Lower leg skin (tissue), 4 donors: ENCODE results near the gene CCHCR1. TPM values are rescaled to one million over a fixed set of nuclear protein-coding genes. Genes with fewer than 3 reads are reported as not detected.
A peak's percentile ranks its signal among the peaks of the same experiment; 100 is the strongest.

Experiments used
- DNase-seq, 2 donors: peaks; one replicate each; pipeline ENCODE4 v3.0.0-alpha.2; 2019; ENCODE audit warnings: low spot score in 2 of 2
- H3K4me3 ChIP-seq: fragments of 200-600 bp; sonication (generic); 2 replicates; pipeline ENCODE4 v1.5.1; 2017; ENCODE audit warnings: mild to moderate bottlenecking, low read depth; ENCODE audit not compliant: poor library complexity, severe bottlenecking
- POLR2A ChIP-seq, 2 donors: fragments of 450-650 bp; IDR thresholded peaks; one replicate each; pipeline ENCODE4 v1.6.1; 2016 to 2017; ENCODE audit warnings: antibody characterized with exemption in 2 of 2, mild to moderate bottlenecking in 1 of 2, moderate library complexity in 1 of 2
- WGBS, 2 donors: methylation state at CpG; one replicate each; pipeline ENCODE4 v1.1.5; 2018; 5-methylcytosine and 5-hydroxymethylcytosine counted together
- intact Hi-C: fragments of 100-400 bp; cut with DNase I; formaldehyde crosslinking; loops from one replicate; pipeline ENCODE4 v1.15.0; 2023; ENCODE audit warnings: low total_unique reads
- total RNA-seq, 4 donors: library from RNA; depleted of rRNA; stranded (reverse); fragments of >200 nt; gene quantifications; one replicate each; pipeline ENCODE4 v1.1.0, GENCODE V29; 2016
- TF ChIP-seq, protein P1 (sequence below), 3 donors: fragments of 450-650 bp; IDR thresholded peaks; one replicate each; pipeline ENCODE4 v1.5.1; 2016; ENCODE audit warnings: antibody characterized with exemption in 3 of 3, mild to moderate bottlenecking in 3 of 3, moderate library complexity in 2 of 3

CCHCR1 gene
- total RNA-seq, 4 donors from 2014 or later = 13.1 to 34.1 (median 21.7) TPM

DNA sequence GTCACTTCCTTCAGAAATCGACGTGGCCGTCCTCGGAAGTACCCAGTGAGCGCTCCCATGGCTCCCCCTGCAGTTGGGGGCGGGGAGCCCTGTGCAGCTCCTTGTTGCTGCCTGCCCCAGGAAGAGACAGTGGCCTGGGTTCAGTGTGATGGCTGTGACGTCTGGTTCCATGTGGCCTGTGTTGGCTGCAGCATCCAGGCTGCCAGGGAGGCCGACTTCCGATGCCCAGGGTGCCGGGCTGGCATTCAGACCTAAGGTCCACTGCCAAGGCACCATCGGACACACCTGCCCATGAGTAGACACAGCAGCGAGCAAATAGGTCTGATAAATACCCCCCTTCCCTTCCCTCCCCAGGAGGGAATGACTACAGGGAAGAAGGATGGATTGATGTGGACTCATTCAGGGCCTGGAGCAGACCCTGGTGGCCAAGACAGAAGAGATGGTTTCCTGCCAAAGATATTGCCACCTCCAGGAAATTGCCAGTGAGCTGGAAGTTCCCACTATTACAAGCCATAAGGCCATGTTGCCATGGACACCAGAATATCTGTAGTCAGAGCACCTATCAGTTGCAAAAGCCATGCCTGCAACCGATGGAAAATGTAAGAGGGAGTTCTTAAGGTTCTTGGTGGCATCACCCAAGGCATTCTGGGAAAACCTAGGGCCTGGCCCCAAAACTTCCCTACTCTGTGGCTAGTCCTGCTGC, 5.0 kb upstream of the CCHCR1 start:
- no peak for TF ChIP-seq POLR2A (IDR thresholded peaks at IDR 0.05)
- TF ChIP-seq, protein P1, sequence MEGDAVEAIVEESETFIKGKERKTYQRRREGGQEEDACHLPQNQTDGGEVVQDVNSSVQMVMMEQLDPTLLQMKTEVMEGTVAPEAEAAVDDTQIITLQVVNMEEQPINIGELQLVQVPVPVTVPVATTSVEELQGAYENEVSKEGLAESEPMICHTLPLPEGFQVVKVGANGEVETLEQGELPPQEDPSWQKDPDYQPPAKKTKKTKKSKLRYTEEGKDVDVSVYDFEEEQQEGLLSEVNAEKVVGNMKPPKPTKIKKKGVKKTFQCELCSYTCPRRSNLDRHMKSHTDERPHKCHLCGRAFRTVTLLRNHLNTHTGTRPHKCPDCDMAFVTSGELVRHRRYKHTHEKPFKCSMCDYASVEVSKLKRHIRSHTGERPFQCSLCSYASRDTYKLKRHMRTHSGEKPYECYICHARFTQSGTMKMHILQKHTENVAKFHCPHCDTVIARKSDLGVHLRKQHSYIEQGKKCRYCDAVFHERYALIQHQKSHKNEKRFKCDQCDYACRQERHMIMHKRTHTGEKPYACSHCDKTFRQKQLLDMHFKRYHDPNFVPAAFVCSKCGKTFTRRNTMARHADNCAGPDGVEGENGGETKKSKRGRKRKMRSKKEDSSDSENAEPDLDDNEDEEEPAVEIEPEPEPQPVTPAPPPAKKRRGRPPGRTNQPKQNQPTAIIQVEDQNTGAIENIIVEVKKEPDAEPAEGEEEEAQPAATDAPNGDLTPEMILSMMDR (IDR thresholded peaks at IDR 0.05) = no peak
- no peak overlapping the region for H3K4me3 ChIP-seq
- intact Hi-C loops = no loop called here
- WGBS, 2 donors = 91% methylated on average over 11 to 13 of the region's 13 CpGs
- no peak for DNase-seq

GRCh38 chr6:31161216-31162126, 3.9 kb upstream of the CCHCR1 start:
- TF ChIP-seq POLR2A (IDR thresholded peaks at IDR 0.05) = no peak
- TF ChIP-seq, protein P1 (IDR thresholded peaks at IDR 0.05) = no peak
- intact Hi-C loops = no loop called here
- 88 to 90% methylated on average over 17 to 19 of the region's 19 CpGs for WGBS, 2 donors
- DNase-seq = no peak
- H3K4me3 ChIP-seq = no peak overlapping the region

DNA sequence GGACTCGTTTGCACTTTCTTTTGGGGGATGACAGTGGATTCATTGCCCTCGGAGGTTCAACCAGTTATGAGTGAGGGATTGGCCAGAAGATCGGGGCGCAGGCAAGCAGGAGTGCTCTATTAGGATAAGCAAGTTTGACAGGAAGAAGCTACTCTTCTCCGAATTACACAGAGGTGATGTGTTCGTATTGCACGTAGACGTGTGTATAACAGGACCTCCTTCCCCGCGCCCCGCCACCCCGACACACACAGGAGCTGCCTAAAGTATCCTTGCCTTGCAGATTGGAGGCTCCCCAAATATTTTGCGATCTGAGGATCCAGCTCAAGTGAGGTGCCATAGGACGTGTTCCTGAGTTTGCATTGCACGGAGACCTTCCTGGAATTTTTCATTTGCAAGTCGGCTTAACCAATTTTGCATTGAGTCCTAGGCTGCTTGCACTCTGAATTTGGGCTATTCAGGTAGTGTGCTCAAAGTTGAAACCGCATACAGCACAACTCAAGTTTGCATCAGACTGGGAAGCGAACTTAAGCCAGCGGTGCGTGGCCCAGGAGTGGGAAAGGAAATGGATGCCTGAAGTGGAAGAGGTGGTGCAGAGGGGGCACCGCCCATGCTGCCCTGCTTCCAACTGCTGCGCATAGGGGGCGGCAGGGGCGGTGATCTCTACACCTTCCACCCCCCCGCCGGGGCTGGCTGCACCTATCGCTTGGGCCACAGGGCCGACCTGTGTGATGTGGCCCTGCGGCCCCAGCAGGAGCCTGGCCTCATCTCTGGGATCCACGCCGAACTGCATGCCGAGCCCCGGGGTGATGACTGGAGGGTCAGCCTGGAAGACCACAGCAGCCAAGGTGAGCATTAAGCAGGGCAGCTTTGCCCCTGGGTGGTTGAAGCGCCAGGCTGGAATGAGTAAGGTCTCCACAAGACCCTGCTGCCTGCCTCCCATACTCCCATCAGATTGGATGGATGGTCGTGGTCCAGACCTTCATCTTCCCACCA, 1.6 kb upstream of the CCHCR1 start:
- intact Hi-C loops = no loop called here
- DNase-seq = no peak
- peak overlapping the region; percentile 45 for H3K4me3 ChIP-seq
- TF ChIP-seq, protein P1 (IDR thresholded peaks at IDR 0.05) = no peak
- no peak for TF ChIP-seq POLR2A (IDR thresholded peaks at IDR 0.05)
- 9 to 10% methylated on average over 22 to 31 of the region's 35 CpGs for WGBS, 2 donors

DNA sequence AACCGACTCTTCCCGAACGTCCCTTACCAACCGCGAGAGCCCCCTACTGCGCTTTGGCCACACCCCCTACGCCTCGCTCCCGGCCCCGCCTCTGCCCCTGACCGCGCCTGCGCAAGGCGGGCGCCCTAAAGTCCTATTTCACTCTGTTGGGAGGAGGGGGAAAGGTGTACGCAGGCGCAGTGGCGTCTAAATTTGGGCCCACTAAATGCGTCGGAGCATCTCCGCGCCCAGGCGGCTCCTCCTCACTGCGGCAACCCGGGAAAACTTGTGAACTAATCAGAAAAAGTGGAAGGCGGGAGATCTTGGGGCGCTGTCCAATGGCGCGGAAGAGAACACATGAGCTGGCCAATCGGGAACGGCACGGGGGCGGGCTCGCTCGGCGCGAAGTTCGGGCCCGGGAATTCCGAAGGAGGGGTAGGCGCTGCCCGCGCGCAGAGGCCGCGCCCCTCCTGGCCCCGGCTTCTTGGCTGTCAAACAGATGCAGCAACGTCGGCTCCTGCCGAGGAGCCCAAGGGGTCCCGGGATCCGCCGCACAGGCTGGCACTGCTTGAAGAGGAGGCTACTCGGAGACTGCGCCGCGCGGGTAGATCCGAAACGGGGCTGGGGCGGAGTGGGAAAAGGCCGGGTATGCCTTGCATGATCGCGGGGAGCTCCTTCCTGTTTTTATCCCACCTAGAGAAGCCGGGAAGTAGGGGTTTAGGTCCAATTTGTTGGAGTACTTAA, 699 bp upstream of the CCHCR1 start, which contains the start of gene TCF19:
TSS of gene TCF19 (plus strand) at position 450 of the 723 bp plus-strand sequence. CDS start 881 bp downstream, outside the sequence.
- H3K4me3 ChIP-seq = peak within 1 kb of the TSS; percentile 45
- 1% methylated on average over 57 to 59 of the region's 65 CpGs for WGBS, 2 donors
- DNase-seq = peak; percentile 99 to 100
- intact Hi-C loops = no loop called here
- TF ChIP-seq, protein P1 (IDR thresholded peaks at IDR 0.05) = no peak
- TF ChIP-seq POLR2A (IDR thresholded peaks at IDR 0.05) = no peak

- WGBS, 2 donors = 92 to 95% methylated on average over 7 of the region's 7 CpGs
- no peak overlapping the region for H3K4me3 ChIP-seq
- TF ChIP-seq POLR2A (IDR thresholded peaks at IDR 0.05) = no peak
- TF ChIP-seq, protein P1 (IDR thresholded peaks at IDR 0.05) = no peak
- intact Hi-C loops = no loop called here
- no peak for DNase-seq
Measured at GRCh38 chr6:31156641-31157040, 961 bp downstream of the CCHCR1 start.
